HFFc6 (cell line): Measurements from ENCODE around the gene RPL21. TPM values are rescaled to one million over a fixed set of nuclear protein-coding genes. Genes with fewer than 3 reads are reported as not detected.

Experiments used
- DNase-seq: peaks from one replicate; pipeline ENCODE4 v3.0.0-alpha.2; 2018
- H3K27ac Mint-ChIP-seq: 2 replicates; pipeline ENCODE4 v1.8.0; 2020; ENCODE audit warnings: mild to moderate bottlenecking, mixed read lengths
- H3K27me3 Mint-ChIP-seq: 2 replicates; pipeline ENCODE4 v1.8.0; 2021; ENCODE audit warnings: mild to moderate bottlenecking, moderate library complexity, mixed read lengths; ENCODE audit not compliant: insufficient read depth
- H3K36me3 Mint-ChIP-seq: 2 replicates; pipeline ENCODE4 v1.8.0; 2021; ENCODE audit warnings: low read depth, mixed read lengths
- H3K4me1 Mint-ChIP-seq: 2 replicates; pipeline ENCODE4 v1.8.0; 2020; ENCODE audit warnings: low read depth, mixed read lengths
- H3K4me3 Mint-ChIP-seq: 2 replicates; pipeline ENCODE4 v1.8.0; 2020; ENCODE audit warnings: mild to moderate bottlenecking, moderate library complexity, mixed read lengths
- H3K9me3 Mint-ChIP-seq: 2 replicates; pipeline ENCODE4 v1.8.0; 2020; ENCODE audit warnings: mild to moderate bottlenecking, mixed read lengths
- CTCF ChIP-seq: fragments of 200-600 bp; sonication (generic); IDR thresholded peaks from 2 replicates; pipeline ENCODE4 v1.5.0; 2021; ENCODE audit warnings: antibody characterized with exemption, mild to moderate bottlenecking
- total RNA-seq, 6 experiments: library from RNA; stranded (reverse); fragmentation: NEBNext Ultra II Directional; extraction: Animal tissue kit (Norgen Biotek cat#: 25700); gene quantifications; 2 replicates in 1 of 6; 3 replicates in 5 of 6; pipeline ENCODE4 v1.2.3, GENCODE V29; 2021

The RPL21 gene
- total RNA-seq, 6 experiments from 2014 or later: 752 to 1,001 (median 859) TPM

GRCh38 chr13:27271570-27272096, 20.3 kb downstream of the RPL21 start:
- TF ChIP-seq CTCF: no peak
- Mint-ChIP-seq H3K4me3 (peak overlapping the region; percentile 89), H3K27ac (peak overlapping the region; percentile 34; the same call in 1 of the 2 replicates), H3K4me1 (peaks cover 47% of the 10 kb centered on the region), H3K36me3 (no peaks in the 10 kb centered on the region), H3K9me3 (no peaks in the 10 kb centered on the region), H3K27me3 (peaks cover 12% of the 10 kb centered on the region)
- no peak for DNase-seq

- H3K36me3 Mint-ChIP-seq: no peaks in the 10 kb centered on the region
- no peak for DNase-seq
These were observed 22.5 kb downstream of the RPL21 start for GRCh38 chr13:27273658-27274425.

GRCh38 chr13:27274631-27275030, 23.3 kb downstream of the RPL21 start:
- no peaks in the 10 kb centered on the region for H3K36me3 Mint-ChIP-seq
- H3K4me3 Mint-ChIP-seq: no peak overlapping the region
- H3K4me1 Mint-ChIP-seq: peaks cover 47% of the 10 kb centered on the region
- no peak for DNase-seq
- no peaks in the 10 kb centered on the region for H3K9me3 Mint-ChIP-seq
- TF ChIP-seq CTCF: no peak
- H3K27ac Mint-ChIP-seq: no peak overlapping the region
- peaks cover 15% of the 10 kb centered on the region for H3K27me3 Mint-ChIP-seq

More at GRCh38 chr13:27273658-27274425, 22.5 kb downstream of the RPL21 start:
- Mint-ChIP-seq H3K27ac (no peak overlapping the region), H3K9me3 (no peaks in the 10 kb centered on the region), H3K4me3 (no peak overlapping the region), H3K4me1 (peaks cover 47% of the 10 kb centered on the region), H3K27me3 (peaks cover 12% of the 10 kb centered on the region)
- no peak for TF ChIP-seq CTCF

- Mint-ChIP-seq H3K27ac (no peak overlapping the region), H3K27me3 (peaks cover 20% of the 10 kb centered on the region), H3K9me3 (no peaks in the 10 kb centered on the region), H3K36me3 (no peaks in the 10 kb centered on the region), H3K4me1 (peaks cover 39% of the 10 kb centered on the region), H3K4me3 (no peak overlapping the region)
- no peak for DNase-seq
- no peak for TF ChIP-seq CTCF
These were observed 24.8 kb downstream of the RPL21 start for GRCh38 chr13:27276188-27276587.

- no peaks in the 10 kb centered on the region for H3K36me3 Mint-ChIP-seq
- no peak for TF ChIP-seq CTCF
These were observed 28.1 kb downstream of the RPL21 start for GRCh38 chr13:27279506-27279905.

More at GRCh38 chr13:27279506-27279905, 28.1 kb downstream of the RPL21 start:
- H3K4me1 Mint-ChIP-seq: peaks cover 11% of the 10 kb centered on the region; the same call in 1 of the 2 replicates
- H3K27me3 Mint-ChIP-seq: peaks cover 21% of the 10 kb centered on the region
- no peaks in the 10 kb centered on the region for H3K9me3 Mint-ChIP-seq
- no peak overlapping the region for H3K27ac Mint-ChIP-seq
- DNase-seq: no peak
- no peak overlapping the region for H3K4me3 Mint-ChIP-seq
